ENCODE measurements around the gene L3MBTL4.

L3MBTL4 gene

DNA sequence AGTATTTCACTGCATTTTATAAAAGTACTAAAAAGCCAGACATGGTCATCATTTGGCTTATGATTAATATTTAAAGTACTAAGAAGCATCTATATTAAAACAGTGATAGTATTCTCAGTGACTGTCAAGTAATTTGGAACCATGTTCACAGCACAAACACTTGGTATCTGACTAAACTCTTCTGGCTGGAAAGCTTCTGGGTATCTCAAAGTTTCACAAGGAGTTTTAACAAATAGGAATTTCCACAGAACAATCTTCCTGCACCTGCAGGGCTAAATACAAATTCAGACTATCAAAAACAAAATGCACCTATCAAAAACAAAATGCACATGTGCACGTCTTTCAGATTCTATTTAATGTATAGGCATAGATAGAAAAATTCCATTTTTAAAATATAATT is 158.8 kb downstream of the L3MBTL4 start:
- TF ChIP-seq, protein P1, sequence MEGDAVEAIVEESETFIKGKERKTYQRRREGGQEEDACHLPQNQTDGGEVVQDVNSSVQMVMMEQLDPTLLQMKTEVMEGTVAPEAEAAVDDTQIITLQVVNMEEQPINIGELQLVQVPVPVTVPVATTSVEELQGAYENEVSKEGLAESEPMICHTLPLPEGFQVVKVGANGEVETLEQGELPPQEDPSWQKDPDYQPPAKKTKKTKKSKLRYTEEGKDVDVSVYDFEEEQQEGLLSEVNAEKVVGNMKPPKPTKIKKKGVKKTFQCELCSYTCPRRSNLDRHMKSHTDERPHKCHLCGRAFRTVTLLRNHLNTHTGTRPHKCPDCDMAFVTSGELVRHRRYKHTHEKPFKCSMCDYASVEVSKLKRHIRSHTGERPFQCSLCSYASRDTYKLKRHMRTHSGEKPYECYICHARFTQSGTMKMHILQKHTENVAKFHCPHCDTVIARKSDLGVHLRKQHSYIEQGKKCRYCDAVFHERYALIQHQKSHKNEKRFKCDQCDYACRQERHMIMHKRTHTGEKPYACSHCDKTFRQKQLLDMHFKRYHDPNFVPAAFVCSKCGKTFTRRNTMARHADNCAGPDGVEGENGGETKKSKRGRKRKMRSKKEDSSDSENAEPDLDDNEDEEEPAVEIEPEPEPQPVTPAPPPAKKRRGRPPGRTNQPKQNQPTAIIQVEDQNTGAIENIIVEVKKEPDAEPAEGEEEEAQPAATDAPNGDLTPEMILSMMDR (IDR thresholded peaks at IDR 0.05; ENCODE audit: insufficient read depth, missing control alignments): no peak
- no peak for FAIRE-seq

DNA sequence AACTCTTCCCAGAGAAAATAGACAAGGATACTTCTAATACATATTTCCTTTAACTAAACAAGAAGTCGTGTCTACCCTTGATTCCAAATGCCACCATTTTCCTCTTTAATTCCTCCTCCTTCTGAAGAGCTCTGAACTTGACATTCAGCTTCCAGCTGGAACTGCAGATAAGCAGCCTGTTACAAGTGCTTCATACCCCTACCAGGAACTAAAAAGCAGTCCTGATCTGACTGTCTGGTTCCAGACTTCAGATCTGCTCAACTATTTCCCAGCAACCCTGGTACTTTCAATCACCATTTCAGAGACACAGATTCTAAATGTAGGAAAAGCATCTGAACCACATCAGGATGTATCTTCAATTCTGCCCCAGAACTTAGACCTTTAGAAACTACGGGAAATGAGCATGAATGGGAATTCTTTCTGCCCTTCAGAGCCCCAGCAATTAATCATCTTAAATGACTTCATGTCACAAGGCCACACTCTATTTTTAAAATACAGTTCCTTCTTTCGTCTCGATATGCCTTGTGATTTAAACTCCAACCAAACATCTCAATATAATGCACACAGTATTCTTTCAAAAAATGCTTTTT is 159.5 kb downstream of the L3MBTL4 start:
- no peak for DNase-seq (ENCODE audit: insufficient read length, low spot score)
- FAIRE-seq: no peak
- TF ChIP-seq, protein P1 (IDR thresholded peaks at IDR 0.05; ENCODE audit: insufficient read depth, missing control alignments): no peak

More for the DNA sequence above, 158.8 kb downstream of the L3MBTL4 start:
- no peak for DNase-seq (ENCODE audit: insufficient read length, low spot score)

DNA sequence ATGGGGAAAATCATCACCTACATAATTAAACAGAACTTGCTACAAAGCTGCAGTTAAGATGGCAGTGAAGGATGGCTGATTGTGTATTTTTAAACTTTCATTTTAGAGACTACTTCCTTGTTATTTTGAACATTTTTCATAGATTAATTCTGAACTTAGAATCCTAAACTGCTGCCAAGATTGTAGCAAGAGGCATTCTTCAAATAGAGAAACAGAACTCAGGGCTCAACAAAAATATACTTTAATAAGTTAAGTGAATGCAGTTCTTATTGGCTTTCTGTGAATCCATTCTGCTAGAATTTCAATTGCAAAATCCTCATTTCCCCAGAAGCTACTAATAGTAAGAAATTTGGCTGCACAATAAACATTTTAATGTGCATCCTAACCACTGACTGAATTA is 160.3 kb downstream of the L3MBTL4 start:
- FAIRE-seq (no peak), DNase-seq (ENCODE audit: insufficient read length, low spot score) (no peak)
- TF ChIP-seq, protein P1 (IDR thresholded peaks at IDR 0.05; ENCODE audit: insufficient read depth, missing control alignments): no peak

DNA sequence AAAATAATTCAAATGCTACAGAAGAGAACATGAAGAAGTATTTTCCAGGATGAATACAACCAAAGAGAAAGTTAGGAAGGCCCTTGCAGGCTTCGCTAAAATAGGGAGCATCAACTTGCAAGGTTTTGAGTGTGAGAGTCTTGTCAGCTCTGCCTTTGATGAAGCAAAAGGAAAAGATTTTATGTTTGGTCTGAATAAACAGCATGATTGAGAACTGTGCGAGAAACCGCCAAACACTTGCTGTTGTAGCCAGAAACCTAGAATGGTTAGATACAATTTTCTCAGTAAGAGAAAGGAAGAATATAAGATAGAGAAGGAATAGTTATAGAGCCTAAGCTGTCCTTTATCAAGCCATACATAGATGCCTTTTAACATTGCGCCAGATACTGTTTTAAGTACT is 163.6 kb downstream of the L3MBTL4 start:
- TF ChIP-seq, protein P1 (IDR thresholded peaks at IDR 0.05; ENCODE audit: insufficient read depth, missing control alignments): no peak
- no peak for FAIRE-seq
- no peak for DNase-seq (ENCODE audit: insufficient read length, low spot score)

DNA sequence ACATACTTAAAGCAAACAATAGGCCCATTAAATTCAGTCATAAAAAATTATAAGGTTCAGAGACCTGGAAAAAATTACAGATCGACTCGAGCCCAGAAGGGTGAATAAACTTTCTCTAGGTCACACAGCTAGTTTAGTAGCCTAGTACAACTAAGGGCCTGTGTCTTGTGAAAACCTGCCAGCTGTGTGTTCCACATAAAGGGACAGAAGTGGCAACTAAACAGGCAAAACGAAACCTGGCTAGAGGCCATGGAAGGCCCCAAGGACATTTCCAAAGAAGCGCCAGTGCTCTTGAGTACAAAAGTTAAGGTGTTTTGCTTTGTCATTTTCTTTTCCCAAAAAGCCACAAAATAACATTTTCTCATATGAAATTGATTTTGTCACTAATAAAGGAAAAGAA is 164.9 kb downstream of the L3MBTL4 start:
- DNase-seq (ENCODE audit: insufficient read length, low spot score) (no peak), FAIRE-seq (no peak)
- TF ChIP-seq, protein P1 (IDR thresholded peaks at IDR 0.05; ENCODE audit: insufficient read depth, missing control alignments): no peak

DNA sequence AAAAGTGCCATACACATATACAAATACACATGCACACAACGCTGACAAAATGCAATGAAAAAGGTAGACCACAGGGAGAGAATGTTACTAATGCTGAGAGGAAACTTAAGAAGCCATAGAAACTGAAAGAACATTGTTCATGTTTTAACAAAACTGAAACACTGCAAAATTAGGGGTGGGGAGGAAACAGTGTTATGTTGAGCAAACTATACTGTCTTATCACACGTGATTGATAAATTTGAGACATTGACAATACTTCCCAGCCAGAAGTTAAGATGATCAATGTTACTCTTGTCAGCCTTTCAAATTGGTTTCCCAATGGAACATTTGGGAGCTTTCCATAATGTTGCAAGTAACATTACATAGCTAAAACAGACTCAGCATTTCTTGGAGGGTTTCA is 165.5 kb downstream of the L3MBTL4 start:
- TF ChIP-seq, protein P1 (IDR thresholded peaks at IDR 0.05; ENCODE audit: insufficient read depth, missing control alignments): no peak
- FAIRE-seq (no peak), DNase-seq (ENCODE audit: insufficient read length, low spot score) (no peak)

DNA sequence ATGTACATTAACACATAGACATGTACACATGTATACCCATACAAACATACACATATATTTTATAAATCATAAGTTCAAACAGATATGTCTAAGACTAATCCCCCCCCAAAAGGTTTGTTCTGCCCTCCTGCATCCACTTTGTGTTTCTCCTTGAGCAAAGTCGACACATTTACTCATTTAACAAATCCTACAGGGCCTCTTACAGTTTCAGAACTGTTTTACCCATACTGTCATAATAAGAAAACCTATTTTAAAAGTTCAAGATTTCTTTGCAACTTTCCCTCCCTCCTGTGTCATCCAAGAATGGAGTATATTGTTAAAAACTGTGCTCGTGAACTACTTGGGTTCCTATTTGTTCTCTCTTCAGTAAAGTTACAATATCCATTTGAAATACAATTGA is 166.7 kb downstream of the L3MBTL4 start:
- DNase-seq (ENCODE audit: insufficient read length, low spot score) (no peak), FAIRE-seq (no peak)
- TF ChIP-seq, protein P1 (IDR thresholded peaks at IDR 0.05; ENCODE audit: insufficient read depth, missing control alignments): no peak
